IPS-15b (cell line): ENCODE data around the gene NCOA7.
"Not testable (repeated sequence)": the region's sequence is repeated elsewhere in the genome, so short reads cannot be mapped to it uniquely, and the experiment has no call there.

Source experiments
- H3K27me3 ChIP-seq: one replicate; pipeline ENCODE4 v1.6.1; 2013; ENCODE audit warnings: low read length; ENCODE audit not compliant: control insufficient read depth, insufficient read depth
- H3K36me3 ChIP-seq: one replicate; pipeline ENCODE4 v1.6.1; 2013; ENCODE audit warnings: low read length; ENCODE audit not compliant: control insufficient read depth, insufficient read depth
- H3K4me1 ChIP-seq: one replicate; pipeline ENCODE4 v1.6.1; 2013; ENCODE audit warnings: mild to moderate bottlenecking, low read length; ENCODE audit not compliant: control insufficient read depth, insufficient read depth
- H3K4me3 ChIP-seq: one replicate; pipeline ENCODE4 v1.5.1; 2013; ENCODE audit warnings: low read depth, low read length
- H3K9ac ChIP-seq: one replicate; pipeline ENCODE4 v1.6.1; 2013; ENCODE audit warnings: low read depth, mild to moderate bottlenecking, low read length
- H3K9me3 ChIP-seq: one replicate; pipeline ENCODE4 v1.6.1; 2013; ENCODE audit warnings: mild to moderate bottlenecking, low read length; ENCODE audit not compliant: control insufficient read depth, insufficient read depth

NCOA7 gene

DNA sequence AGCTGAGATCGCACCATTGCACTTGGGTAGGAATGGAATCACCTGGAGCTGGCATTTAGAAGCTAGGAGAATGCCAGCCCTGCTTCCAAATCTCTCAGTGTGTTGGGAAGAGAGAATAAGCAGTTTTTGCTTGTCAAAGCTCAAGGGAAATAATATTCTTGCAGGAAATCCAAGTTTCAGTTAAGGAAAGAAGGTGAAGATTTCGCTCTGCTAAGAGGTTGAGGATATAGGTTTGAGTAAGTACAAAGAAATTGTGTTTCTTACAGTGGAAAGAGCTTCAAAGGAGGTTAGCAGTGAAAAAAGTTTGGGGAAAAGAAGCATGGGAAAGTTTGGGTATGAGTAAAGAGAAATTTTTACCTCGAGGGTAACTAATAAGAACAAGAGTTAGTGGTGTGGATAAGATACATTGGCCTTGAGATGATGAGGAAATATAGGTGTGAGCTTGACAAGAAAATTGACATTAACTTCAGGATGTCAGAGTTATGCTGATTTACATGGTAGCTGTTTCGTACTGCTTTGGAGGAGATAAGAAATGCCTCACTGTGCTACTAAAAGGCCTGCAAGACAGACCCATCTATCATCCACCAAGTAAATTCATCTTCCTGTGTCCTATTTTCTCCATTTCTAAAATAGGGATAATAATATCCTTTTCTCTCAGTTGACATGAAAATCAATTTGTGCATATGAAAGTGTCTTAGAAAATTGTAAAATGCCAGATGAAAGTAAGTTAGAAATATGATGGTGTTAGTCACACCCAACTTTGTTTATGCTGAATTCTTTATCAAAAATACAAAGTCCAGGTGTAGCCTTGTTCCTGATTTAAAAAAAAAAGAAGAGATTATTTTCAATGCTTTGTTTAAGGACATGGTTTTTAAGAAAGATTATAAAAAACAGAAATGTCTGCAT is 153.0 kb downstream of the NCOA7 start:
- H3K36me3 ChIP-seq, result no peaks in the 10 kb centered on the region
- no peaks in the 10 kb centered on the region for H3K27me3 ChIP-seq
- no peaks in the 10 kb centered on the region for H3K4me1 ChIP-seq
- H3K9ac ChIP-seq, result no peak overlapping the region
- H3K4me3 ChIP-seq, result no peak overlapping the region
- no peaks in the 10 kb centered on the region for H3K9me3 ChIP-seq

DNA sequence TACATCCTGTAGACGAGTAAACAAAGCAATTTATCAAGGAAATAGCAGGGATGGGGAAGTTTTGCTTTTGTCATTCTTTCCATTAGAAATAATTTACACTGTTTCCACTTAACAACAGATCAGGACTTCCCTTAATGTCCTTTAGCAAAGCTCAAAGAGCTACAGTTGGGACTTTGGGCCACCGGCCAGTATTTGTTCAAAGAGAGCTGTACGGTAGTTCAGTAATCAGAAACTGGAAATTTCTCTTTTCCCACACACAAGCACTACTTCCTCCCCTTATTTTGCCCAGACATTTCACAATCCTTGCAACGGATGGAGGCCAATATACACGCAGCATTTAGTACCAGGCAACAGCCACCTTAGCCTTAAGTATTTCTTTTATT is 153.7 kb downstream of the NCOA7 start:
- Histone ChIP-seq H3K27me3 (no peaks in the 10 kb centered on the region), H3K36me3 (no peaks in the 10 kb centered on the region), H3K4me3 (no peak overlapping the region), H3K9me3 (no peaks in the 10 kb centered on the region), H3K4me1 (no peaks in the 10 kb centered on the region), H3K9ac (no peak overlapping the region)

DNA sequence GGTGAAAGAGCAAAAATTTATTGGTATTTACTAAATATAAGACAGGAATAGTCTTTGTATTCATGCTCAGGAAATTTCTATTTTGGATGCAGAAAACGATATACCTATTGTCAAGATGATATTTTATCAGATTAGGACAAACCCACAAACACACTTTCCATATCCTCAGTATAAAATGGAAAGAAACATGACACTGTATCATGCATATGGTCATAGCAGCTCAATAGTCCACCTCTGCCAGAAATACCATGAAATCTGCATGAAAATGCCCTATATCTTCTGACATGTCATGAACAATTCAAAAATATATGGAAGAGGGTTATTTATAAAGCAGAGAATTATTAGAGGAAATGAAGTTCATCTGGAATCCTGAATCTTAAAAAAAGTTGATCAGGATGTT is 154.1 kb downstream of the NCOA7 start:
- Histone ChIP-seq H3K27me3 (no peaks in the 10 kb centered on the region), H3K4me3 (no peak overlapping the region), H3K4me1 (no peaks in the 10 kb centered on the region), H3K9ac (no peak overlapping the region), H3K36me3 (no peaks in the 10 kb centered on the region), H3K9me3 (no peaks in the 10 kb centered on the region)

DNA sequence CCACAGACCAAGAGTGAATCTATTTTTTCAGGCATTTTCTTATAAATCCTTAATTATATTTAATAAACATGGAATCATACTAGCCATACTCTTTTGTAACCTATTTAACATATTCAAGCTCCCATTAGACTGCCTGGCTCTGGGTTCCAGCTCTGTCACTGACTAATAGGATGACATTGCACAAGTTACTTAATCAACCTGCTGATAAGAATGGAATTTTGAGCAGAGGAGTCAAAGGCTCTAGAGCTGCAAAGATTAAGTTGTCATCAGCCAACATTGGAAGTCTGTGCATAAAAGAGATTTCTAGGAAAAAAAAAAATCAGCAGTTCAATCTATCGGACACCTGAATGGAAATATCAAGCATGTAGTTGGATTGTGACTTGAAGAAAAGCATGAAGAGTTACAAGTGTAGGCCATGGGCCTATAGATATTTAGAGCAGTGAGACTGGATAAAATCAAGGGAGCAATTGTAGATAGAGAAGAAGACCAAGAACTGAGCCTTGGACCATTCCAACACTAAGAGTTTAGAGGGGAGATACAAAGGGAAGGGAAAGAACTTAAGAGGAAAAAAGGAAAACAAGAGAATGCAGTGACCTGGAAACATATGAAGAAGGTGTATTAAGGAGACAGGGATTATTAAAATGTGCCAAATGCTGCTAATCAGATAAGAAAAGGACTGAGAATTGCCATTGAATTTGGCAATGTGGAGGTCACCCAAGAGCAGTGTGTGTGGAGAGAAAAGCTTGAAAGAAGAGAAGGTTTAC is 154.8 kb downstream of the NCOA7 start:
- Histone ChIP-seq H3K9ac (no peak overlapping the region), H3K4me1 (peaks cover 2% of the 10 kb centered on the region), H3K27me3 (no peaks in the 10 kb centered on the region), H3K36me3 (no peaks in the 10 kb centered on the region), H3K4me3 (no peak overlapping the region), H3K9me3 (no peaks in the 10 kb centered on the region)

DNA sequence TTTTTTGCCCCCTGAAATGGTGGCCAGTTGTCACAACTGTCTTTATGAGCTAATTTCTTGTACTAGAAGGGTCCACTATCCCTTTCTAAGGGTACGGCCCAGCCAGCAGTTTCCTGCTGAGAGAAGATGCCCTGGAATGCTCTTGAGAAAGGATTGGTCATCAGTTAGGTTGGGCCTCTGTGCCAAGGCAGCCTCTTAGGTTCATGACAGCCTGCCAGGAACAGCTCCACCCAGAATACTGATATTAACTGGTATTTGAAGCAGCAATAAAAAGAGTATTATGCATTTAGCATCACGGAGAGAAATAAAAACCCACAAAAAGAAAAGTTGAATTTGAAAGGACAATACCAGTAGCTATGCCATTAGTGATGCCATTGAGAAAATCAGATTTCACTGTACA is 156.9 kb downstream of the NCOA7 start:
- Histone ChIP-seq H3K9ac (no peak overlapping the region), H3K27me3 (peaks cover 2% of the 10 kb centered on the region), H3K4me3 (no peak overlapping the region), H3K36me3 (no peaks in the 10 kb centered on the region), H3K9me3 (no peaks in the 10 kb centered on the region), H3K4me1 (peaks cover 2% of the 10 kb centered on the region)

DNA sequence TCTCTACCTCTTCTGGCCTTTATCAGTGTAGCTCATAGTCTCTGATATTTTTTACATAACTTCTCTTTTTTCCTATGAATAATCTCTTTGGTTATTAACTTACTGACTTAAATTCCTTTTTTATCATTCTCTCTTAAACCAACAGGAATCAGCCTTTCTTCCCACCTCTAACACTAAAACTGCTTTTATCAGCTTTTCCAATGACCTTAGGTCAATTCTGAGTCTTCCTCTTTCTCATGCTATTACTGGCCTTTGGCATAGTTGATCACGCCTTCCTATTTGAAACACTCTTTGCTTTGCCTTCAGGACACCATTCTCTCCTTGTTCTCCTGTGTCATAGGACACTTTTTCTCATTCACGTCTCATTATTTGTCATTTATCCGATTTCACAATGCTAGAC is 157.7 kb downstream of the NCOA7 start:
- H3K27me3 ChIP-seq, result peaks cover 2% of the 10 kb centered on the region
- H3K36me3 ChIP-seq, result no peaks in the 10 kb centered on the region

DNA sequence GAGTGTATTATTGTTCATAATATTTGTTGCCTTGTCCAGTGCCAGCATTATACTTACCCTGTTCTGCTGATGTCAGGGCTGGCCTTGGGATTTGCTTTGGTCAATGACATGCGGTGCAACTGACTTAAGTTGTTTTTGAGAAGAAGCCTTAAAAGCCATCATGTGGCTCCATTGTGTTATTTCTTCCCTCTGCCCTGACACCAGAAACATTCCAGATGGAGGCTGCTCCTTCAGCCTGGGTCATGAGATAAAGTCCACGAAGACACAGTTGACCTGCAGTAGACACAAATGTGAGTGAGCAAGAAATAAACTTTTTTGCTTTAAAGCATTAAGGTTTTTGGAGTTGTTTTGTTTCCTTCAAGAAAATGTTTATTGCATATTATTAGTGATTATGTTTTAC is 158.3 kb downstream of the NCOA7 start:
- peaks cover 2% of the 10 kb centered on the region for H3K4me1 ChIP-seq
- peaks cover 2% of the 10 kb centered on the region for H3K27me3 ChIP-seq
- H3K9ac ChIP-seq, result no peak overlapping the region
- H3K9me3 ChIP-seq, result no peaks in the 10 kb centered on the region
- H3K36me3 ChIP-seq, result no peaks in the 10 kb centered on the region
- no peak overlapping the region for H3K4me3 ChIP-seq

More for the DNA sequence above, 157.7 kb downstream of the NCOA7 start:
- Histone ChIP-seq H3K9me3 (no peaks in the 10 kb centered on the region), H3K4me1 (peaks cover 2% of the 10 kb centered on the region), H3K9ac (no peak overlapping the region), H3K4me3 (no peak overlapping the region)

DNA sequence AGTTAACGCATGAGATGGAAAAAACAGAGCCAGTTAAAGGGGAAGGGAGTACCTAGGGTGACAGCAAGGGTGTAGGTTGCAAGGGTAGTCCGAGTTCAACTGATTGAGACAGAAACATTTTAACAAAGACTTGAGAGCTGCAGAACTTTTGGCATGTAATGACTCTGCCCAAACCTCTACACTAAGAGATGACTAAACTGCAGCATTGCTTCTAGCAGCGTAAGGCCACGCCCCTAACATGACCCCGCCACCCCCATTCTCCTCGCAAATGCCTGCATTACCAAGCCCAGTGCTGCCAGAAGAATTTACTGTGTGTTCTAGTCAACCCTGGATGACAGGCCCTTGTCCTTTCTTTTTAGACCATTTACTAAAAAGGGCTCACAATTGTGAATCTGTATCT is 159.5 kb downstream of the NCOA7 start:
- Histone ChIP-seq H3K4me3 (no peak overlapping the region), H3K4me1 (peaks cover 2% of the 10 kb centered on the region), H3K9ac (no peak overlapping the region)

DNA sequence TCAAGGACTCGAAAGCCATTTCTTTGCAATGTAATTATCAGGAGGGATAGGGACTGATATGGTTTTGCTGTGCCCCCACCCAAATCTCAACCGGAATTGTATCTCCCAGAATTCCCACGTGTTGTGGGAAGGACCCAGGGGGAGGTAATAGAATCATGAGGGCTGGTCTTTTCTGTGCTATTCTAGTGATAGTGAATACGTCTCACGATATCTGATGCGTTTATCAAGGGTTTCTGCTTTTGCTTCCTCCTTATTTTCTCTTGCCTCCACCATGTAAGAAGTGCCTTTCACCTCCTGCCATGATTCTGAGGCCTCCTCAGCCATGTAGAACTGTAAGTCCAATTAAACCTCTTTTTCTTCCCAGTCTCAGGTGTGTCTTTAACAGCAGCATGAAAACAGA is 160.0 kb downstream of the NCOA7 start:
- H3K4me1 ChIP-seq, H3K9me3 ChIP-seq, H3K9ac ChIP-seq, H3K4me3 ChIP-seq, H3K27me3 ChIP-seq, H3K36me3 ChIP-seq: not testable (repeated sequence)

More for the DNA sequence above, 159.5 kb downstream of the NCOA7 start:
- no peaks in the 10 kb centered on the region for H3K36me3 ChIP-seq
- no peaks in the 10 kb centered on the region for H3K9me3 ChIP-seq
- peaks cover 2% of the 10 kb centered on the region for H3K27me3 ChIP-seq

DNA sequence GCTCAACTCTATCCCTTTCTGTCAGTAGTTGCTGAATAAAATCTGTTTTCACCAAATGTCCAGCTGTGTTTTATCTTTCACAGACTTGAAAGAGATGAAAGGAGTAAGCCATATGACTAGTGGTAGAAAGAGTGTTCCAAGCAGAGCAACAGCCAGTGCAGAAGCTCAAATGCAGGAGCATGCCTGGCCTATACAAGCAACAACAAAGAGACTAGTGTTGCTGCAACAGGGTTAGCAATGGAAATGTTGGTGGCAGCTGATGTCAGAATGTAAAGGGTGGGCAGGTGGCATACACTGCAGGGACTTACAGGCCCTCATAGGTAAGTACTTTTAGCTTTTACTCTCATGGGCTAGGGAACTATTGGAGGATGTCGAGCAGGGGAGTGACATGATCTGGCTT is 160.6 kb downstream of the NCOA7 start:
- Histone ChIP-seq H3K4me3 (no peak overlapping the region), H3K9me3 (no peaks in the 10 kb centered on the region), H3K9ac (no peak overlapping the region), H3K36me3 (no peaks in the 10 kb centered on the region), H3K4me1 (peaks cover 2% of the 10 kb centered on the region), H3K27me3 (peaks cover 2% of the 10 kb centered on the region)

DNA sequence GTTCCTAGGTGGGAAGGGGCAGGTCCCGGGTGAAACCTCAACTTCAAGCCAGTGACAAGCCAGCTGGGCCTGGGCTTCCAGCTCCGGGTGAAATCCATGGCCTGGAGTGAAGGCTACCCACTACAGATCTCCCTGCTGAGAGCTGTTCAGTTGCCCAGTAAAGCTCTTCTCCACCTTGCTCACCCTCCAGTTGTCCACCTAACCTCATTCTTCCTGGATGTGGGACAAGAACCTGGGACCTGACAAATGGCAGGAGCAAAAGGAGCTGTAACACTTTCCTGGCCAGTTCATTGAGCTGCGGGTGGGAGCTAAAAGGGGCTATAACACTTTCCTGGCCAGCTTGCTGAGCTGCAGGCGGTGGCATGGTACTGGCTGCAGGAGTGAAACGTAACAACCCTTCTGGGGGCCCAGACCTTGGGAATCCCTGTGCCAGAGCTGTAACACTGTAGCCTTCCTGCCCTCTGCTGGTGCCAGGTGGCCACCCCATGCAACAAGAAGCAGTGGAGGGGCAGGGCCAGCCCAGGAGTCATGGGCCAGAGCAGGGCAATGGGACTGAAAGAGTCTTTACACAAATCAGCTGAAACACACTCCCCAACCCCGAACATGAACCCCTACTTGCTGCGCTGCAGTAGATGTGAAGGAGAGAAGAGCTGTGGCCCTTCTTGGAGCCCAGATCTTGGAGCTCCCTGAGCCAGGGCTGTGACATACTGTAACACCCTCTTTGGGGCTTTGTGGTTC is 162.2 kb downstream of the NCOA7 start:
- H3K4me3 ChIP-seq, result peak overlapping the region; percentile 27
- H3K9ac ChIP-seq, result no peak overlapping the region

More for the DNA sequence above, 162.2 kb downstream of the NCOA7 start:
- Histone ChIP-seq H3K27me3 (peaks cover 2% of the 10 kb centered on the region), H3K9me3 (no peaks in the 10 kb centered on the region), H3K36me3 (no peaks in the 10 kb centered on the region), H3K4me1 (peaks cover 7% of the 10 kb centered on the region)
